ENCODE data around the gene SMURF1.

The SMURF1 gene

GRCh38 chr7:98990356-98990755 is 153.6 kb downstream of the SMURF1 start:
- ATAC-seq, result no peak
- TF ChIP-seq, protein P1, sequence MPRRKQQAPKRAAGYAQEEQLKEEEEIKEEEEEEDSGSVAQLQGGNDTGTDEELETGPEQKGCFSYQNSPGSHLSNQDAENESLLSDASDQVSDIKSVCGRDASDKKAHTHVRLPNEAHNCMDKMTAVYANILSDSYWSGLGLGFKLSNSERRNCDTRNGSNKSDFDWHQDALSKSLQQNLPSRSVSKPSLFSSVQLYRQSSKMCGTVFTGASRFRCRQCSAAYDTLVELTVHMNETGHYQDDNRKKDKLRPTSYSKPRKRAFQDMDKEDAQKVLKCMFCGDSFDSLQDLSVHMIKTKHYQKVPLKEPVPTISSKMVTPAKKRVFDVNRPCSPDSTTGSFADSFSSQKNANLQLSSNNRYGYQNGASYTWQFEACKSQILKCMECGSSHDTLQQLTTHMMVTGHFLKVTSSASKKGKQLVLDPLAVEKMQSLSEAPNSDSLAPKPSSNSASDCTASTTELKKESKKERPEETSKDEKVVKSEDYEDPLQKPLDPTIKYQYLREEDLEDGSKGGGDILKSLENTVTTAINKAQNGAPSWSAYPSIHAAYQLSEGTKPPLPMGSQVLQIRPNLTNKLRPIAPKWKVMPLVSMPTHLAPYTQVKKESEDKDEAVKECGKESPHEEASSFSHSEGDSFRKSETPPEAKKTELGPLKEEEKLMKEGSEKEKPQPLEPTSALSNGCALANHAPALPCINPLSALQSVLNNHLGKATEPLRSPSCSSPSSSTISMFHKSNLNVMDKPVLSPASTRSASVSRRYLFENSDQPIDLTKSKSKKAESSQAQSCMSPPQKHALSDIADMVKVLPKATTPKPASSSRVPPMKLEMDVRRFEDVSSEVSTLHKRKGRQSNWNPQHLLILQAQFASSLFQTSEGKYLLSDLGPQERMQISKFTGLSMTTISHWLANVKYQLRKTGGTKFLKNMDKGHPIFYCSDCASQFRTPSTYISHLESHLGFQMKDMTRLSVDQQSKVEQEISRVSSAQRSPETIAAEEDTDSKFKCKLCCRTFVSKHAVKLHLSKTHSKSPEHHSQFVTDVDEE (CRISPR knock-in tag; IDR thresholded peaks at IDR 0.05), result no peak
- no peak for TF ChIP-seq OSR1 (CRISPR knock-in tag; IDR thresholded peaks at IDR 0.05)
- TF ChIP-seq ISL1 (CRISPR knock-in tag; IDR thresholded peaks at IDR 0.05), result no peak
- TF ChIP-seq ZFP3 (CRISPR knock-in tag; IDR thresholded peaks at IDR 0.05), result no peak
- no peak for TF ChIP-seq ZNF70 (CRISPR knock-in tag; IDR thresholded peaks at IDR 0.05)
- no peak for TF ChIP-seq TOX (CRISPR knock-in tag; IDR thresholded peaks at IDR 0.05; ENCODE audit: borderline replicate concordance)
- TF ChIP-seq, protein P2, sequence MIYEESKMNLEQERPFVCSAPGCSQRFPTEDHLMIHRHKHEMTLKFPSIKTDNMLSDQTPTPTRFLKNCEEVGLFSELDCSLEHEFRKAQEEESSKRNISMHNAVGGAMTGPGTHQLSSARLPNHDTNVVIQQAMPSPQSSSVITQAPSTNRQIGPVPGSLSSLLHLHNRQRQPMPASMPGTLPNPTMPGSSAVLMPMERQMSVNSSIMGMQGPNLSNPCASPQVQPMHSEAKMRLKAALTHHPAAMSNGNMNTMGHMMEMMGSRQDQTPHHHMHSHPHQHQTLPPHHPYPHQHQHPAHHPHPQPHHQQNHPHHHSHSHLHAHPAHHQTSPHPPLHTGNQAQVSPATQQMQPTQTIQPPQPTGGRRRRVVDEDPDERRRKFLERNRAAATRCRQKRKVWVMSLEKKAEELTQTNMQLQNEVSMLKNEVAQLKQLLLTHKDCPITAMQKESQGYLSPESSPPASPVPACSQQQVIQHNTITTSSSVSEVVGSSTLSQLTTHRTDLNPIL (CRISPR knock-in tag; IDR thresholded peaks at IDR 0.05; ENCODE audit: low read depth), result no peak
- TF ChIP-seq SNAI2 (CRISPR knock-in tag; IDR thresholded peaks at IDR 0.05), result no peak
- no peak for TF ChIP-seq ZNF8 (CRISPR knock-in tag; IDR thresholded peaks at IDR 0.05)

DNA sequence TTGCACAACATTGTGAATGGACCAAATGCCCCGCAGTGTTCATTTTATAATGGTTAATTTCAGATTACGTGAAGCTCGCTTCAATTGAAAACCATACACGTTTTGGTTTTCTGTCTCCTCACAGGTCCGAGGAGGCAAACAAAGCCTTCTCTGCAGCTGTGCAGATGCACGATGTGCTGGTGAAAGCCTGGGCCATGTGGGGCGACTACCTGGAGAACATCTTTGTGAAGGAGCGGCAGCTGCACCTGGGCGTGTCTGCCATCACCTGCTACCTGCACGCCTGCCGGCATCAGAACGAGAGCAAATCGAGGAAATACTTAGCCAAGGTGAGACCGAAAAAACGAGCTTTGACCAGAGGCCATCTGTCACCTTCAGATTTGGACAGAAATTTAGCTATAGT is 155.3 kb downstream of the SMURF1 start:
- no peak for TF ChIP-seq ZNF70 (CRISPR knock-in tag; IDR thresholded peaks at IDR 0.05)
- TF ChIP-seq OSR1 (CRISPR knock-in tag; IDR thresholded peaks at IDR 0.05), result no peak
- TF ChIP-seq SNAI2 (CRISPR knock-in tag; IDR thresholded peaks at IDR 0.05), result no peak
- no peak for ATAC-seq

DNA sequence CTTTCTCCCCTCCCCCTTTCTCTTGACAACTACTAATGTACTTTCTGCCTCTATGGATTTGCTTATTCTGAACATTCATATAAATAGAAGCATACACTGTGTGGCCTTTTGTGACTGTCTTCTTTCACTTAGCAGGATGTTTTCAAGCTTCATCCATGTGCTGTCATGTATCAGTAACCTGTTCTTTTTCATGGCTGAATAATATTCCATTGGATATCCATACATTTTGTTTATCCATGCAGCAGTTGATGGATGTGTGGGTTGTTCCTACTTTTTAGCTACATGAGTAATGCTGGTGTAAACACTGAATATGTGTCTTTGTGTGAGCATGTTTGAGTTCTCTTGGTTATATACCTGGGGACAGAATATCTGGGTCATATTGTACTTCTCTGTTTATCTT is 158.0 kb downstream of the SMURF1 start:
- TF ChIP-seq, protein P1 (CRISPR knock-in tag; IDR thresholded peaks at IDR 0.05), result no peak
- no peak for TF ChIP-seq GLIS3 (CRISPR knock-in tag; IDR thresholded peaks at IDR 0.05)
- no peak for TF ChIP-seq ESRRG (CRISPR knock-in tag; IDR thresholded peaks at IDR 0.05)
- TF ChIP-seq, protein P3, sequence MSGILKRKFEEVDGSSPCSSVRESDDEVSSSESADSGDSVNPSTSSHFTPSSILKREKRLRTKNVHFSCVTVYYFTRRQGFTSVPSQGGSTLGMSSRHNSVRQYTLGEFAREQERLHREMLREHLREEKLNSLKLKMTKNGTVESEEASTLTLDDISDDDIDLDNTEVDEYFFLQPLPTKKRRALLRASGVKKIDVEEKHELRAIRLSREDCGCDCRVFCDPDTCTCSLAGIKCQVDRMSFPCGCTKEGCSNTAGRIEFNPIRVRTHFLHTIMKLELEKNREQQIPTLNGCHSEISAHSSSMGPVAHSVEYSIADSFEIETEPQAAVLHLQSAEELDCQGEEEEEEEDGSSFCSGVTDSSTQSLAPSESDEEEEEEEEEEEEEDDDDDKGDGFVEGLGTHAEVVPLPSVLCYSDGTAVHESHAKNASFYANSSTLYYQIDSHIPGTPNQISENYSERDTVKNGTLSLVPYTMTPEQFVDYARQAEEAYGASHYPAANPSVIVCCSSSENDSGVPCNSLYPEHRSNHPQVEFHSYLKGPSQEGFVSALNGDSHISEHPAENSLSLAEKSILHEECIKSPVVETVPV (CRISPR knock-in tag; IDR thresholded peaks at IDR 0.05), result no peak
- no peak for TF ChIP-seq ZNF70 (CRISPR knock-in tag; IDR thresholded peaks at IDR 0.05)
- TF ChIP-seq TOX (CRISPR knock-in tag; IDR thresholded peaks at IDR 0.05; ENCODE audit: borderline replicate concordance), result no peak
- no peak for TF ChIP-seq ZNF565 (CRISPR knock-in tag; conservative IDR thresholded peaks at IDR 0.05; ENCODE audit: low read depth)
- no peak for TF ChIP-seq ZC3H10 (CRISPR knock-in tag; IDR thresholded peaks at IDR 0.05)
- no peak for TF ChIP-seq SNAI2 (CRISPR knock-in tag; IDR thresholded peaks at IDR 0.05)
- no peak for TF ChIP-seq OSR1 (CRISPR knock-in tag; IDR thresholded peaks at IDR 0.05)
- no peak for TF ChIP-seq ZNF8 (CRISPR knock-in tag; IDR thresholded peaks at IDR 0.05)
- no peak for TF ChIP-seq POU6F1 (CRISPR knock-in tag; IDR thresholded peaks at IDR 0.05; ENCODE audit: borderline replicate concordance, low read depth)
- TF ChIP-seq CSDC2 (CRISPR knock-in tag; IDR thresholded peaks at IDR 0.05), result no peak
- TF ChIP-seq BACH2 (CRISPR knock-in tag; IDR thresholded peaks at IDR 0.05; ENCODE audit: borderline replicate concordance), result no peak
- TF ChIP-seq ARNTL (CRISPR knock-in tag; IDR thresholded peaks at IDR 0.05; ENCODE audit: borderline replicate concordance, low read depth), result no peak
- ATAC-seq, result no peak

GRCh38 chr7:98985406-98985805 is 158.5 kb downstream of the SMURF1 start:
- no peak for ATAC-seq
- TF ChIP-seq OSR1 (CRISPR knock-in tag; IDR thresholded peaks at IDR 0.05) (no peak), ESRRG (CRISPR knock-in tag; IDR thresholded peaks at IDR 0.05) (no peak), ZFP3 (CRISPR knock-in tag; IDR thresholded peaks at IDR 0.05) (no peak), BACH2 (CRISPR knock-in tag; IDR thresholded peaks at IDR 0.05; ENCODE audit: borderline replicate concordance) (no peak), ZC3H10 (CRISPR knock-in tag; IDR thresholded peaks at IDR 0.05) (no peak), ZNF565 (CRISPR knock-in tag; conservative IDR thresholded peaks at IDR 0.05; ENCODE audit: low read depth) (no peak), RARB (CRISPR knock-in tag; IDR thresholded peaks at IDR 0.05) (no peak), SNAI2 (CRISPR knock-in tag; IDR thresholded peaks at IDR 0.05) (no peak), ZNF8 (CRISPR knock-in tag; IDR thresholded peaks at IDR 0.05) (no peak), TCF4 (CRISPR knock-in tag; IDR thresholded peaks at IDR 0.05; ENCODE audit: borderline replicate concordance) (no peak), CSDC2 (CRISPR knock-in tag; IDR thresholded peaks at IDR 0.05) (no peak), GLIS3 (CRISPR knock-in tag; IDR thresholded peaks at IDR 0.05) (no peak), ISL1 (CRISPR knock-in tag; IDR thresholded peaks at IDR 0.05) (no peak), PATZ1 (CRISPR knock-in tag; IDR thresholded peaks at IDR 0.05; ENCODE audit: borderline replicate concordance) (no peak)
- TF ChIP-seq, protein P3 (CRISPR knock-in tag; IDR thresholded peaks at IDR 0.05), result no peak
